GM12873 (cell line): ENCODE data around the gene TMEM82.

Source experiments
- TF ChIP-seq, protein P1 (sequence below): IDR thresholded peaks from 2 replicates; pipeline ENCODE4 v1.5.1; 2012; ENCODE audit warnings: low read depth, mild to moderate bottlenecking, moderate library complexity, low read length, control low read depth; ENCODE audit not compliant: insufficient read depth; ENCODE audit errors: missing control alignments

Gene TMEM82

GRCh38 chr1:15703562-15703961, 38.7 kb upstream of the TMEM82 start:
- TF ChIP-seq, protein P1, sequence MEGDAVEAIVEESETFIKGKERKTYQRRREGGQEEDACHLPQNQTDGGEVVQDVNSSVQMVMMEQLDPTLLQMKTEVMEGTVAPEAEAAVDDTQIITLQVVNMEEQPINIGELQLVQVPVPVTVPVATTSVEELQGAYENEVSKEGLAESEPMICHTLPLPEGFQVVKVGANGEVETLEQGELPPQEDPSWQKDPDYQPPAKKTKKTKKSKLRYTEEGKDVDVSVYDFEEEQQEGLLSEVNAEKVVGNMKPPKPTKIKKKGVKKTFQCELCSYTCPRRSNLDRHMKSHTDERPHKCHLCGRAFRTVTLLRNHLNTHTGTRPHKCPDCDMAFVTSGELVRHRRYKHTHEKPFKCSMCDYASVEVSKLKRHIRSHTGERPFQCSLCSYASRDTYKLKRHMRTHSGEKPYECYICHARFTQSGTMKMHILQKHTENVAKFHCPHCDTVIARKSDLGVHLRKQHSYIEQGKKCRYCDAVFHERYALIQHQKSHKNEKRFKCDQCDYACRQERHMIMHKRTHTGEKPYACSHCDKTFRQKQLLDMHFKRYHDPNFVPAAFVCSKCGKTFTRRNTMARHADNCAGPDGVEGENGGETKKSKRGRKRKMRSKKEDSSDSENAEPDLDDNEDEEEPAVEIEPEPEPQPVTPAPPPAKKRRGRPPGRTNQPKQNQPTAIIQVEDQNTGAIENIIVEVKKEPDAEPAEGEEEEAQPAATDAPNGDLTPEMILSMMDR, result no peak

DNA sequence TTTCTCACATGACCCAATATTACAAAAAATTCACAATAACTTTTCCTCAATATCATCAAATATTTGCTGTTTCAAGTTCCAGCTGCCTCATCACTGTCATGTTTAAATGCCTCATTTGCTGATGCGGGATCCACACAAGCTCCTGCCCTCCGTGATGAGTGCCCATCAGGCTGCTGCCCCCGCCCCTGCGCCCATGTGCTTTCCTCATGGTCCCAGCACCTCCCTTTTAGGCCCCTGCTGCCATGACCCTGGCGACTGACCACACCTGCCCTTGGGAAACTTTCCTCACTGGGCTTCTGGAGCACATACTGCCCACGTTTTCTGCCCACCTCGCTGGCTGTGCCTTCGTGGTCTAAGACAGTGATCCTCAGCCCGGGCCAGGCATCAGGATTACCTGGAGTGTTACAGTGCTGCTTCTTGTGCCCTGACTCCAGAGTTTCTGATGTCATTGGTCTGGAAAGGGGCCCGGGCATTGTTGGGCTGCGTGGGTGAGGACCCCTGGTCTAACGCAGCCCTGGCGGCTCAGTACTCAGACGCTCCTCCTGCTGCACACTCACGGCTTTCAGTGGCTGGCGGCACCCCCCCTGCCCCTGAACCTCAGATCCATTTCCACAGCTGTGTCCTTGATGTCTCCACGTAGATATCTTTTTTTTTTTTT, 37.6 kb upstream of the TMEM82 start:
- TF ChIP-seq, protein P1, result no peak

GRCh38 chr1:15705184-15705566, 37.1 kb upstream of the TMEM82 start:
- TF ChIP-seq, protein P1, result no peak

DNA sequence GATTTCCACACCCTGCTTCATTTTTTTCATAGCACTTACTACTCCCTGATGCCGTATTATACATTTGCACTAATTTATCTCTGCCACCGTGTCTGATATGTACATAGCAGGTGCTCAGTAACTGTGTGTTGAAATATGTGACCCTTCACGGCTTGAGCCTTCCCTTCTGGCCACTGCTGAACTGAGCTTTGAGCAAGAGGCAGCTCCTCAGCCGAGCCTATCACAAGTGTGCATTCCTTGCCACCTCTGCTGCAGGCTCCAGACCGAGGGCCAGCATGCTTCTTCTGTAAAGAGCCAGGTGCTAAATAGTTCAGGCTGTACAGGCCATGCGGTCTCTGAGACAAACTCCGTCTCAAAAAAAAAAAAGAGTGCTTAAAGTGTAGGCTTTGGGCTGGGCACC, 35.5 kb upstream of the TMEM82 start:
- TF ChIP-seq, protein P1, result no peak

GRCh38 chr1:15707239-15707925, 34.9 kb upstream of the TMEM82 start:
- TF ChIP-seq, protein P1, result no peak

- TF ChIP-seq, protein P1, result no peak
Observed at GRCh38 chr1:15708486-15709137, 33.7 kb upstream of the TMEM82 start.

GRCh38 chr1:15709226-15709625, 33.1 kb upstream of the TMEM82 start:
- TF ChIP-seq, protein P1, result no peak
